Right hindlimb (tissue), 1 donor: ENCODE data around the gene HPS3.

Experiments used
- DNase-seq: peaks from one replicate; pipeline ENCODE4 v3.0.0-alpha.2; 2018

Gene HPS3

DNA sequence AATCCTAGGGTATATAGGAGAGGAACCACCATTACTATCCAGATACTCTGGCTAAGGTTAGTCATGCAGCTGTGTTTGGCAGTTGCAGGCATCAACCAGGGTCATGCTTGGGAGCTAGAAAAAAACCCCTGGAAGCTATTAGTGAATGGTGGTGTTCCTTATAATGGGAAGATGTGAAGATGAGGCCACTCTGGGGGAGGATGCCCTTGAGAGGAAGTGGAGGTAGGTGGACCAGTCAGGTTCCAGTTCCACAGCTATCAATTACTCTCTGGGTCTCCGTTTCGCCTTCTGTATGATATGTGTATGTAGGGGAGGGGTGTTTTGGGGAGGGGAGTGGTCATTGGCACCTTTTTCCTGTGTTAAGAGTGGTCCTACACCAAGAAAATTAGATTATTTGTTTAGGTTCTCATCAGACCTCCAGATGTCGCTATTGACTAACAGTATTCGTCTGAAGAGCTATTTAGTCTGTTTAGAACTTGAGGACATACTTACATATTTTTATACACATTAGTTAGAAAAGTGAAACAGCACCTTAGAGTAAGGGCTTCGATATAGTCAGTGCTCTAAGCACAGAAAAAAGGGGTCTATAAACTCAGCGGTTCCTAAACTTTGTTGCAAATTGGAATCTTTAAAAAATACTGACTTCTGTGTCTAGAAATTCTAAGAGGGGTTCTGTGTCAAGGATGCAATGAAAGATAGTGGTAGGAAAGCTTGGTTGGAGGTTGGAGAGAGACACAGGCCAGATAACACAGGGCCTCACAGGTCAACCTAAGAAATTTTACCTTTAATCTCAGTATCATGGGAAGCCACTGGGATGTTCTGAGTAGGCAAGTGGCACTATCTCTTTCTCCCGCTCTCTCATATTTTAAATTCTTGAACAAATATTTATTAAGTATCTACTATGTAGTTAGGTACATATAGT, 9.1 kb upstream of the HPS3 start:
- no peak for DNase-seq

DNA sequence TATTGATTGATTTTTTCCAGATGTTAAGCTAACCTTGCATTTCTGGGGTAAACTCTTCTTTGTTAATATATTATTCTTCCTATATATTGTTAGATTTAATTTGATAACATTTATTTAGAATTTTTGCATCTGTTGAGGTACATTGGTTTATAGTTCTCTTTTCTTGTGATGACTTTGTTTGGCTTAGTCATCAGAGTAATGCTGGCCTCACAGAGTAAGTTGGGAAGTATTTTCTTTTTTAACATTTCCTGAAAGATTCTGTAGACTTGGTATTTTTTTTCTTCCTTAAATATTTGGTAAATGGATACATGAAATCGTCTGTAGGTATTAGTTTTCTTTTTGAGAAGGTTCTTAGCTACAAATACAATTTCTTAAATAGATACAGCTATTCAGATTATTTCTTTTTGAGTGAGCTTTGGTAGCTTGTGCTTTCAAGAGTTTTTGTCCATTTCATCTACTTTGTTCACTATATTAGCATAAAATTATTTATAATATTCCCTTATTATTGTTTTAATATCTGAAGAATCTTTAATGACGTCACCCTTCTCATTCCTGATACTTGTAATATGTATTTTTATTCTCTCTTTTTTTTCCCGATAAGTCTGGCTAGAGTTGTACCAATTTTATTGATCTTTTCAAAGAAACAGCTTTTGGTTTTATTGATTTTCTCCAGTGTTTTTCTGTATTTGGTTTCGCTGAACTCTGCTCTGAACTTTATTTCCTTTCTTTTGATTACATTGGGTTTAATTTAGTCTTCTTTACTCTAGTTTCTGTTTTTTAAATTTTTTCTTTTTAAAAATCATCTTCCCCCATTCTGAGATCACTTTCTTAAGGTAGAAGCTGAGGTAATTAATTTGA, 6.5 kb upstream of the HPS3 start:
- DNase-seq = no peak

DNA sequence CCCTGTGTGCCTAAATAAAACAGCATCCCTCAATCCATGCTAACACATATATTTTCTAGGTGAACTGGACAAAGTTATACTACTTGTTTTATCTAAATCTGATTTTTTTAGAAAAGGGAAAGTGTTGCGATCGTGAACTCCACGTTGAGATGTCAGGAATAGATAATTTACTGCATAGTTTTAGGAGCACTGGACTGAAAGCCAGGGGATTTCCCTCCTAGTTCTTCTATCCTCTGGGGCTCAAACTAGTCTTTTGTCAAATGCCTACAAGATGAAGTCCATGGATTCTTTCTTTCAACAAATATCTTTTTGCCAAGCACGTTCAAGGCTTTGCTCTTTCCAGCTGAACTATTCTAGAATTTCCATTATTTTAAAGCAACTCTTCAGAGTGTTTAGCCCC, 617 bp upstream of the HPS3 start:
- DNase-seq = no peak

DNA sequence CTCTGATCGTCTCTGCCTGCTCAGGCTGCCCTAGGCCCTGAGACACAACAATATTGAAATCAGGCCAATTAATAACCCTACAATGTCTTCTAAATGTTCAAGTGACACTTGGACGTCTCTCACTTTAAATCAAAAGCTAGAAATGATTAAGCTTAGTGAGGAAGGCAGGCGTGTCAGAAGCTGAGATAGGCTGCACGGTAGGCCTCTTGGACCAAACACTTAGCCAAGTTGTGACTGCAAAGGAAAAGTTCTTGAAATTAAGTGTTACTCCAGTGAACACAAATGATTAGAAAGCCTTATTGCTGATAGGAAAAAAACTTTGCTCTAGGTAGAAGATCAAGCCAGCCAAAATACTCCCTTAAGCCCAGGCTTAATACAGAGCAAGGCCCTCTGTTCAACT, 2.2 kb downstream of the HPS3 start:
- no peak for DNase-seq

DNA sequence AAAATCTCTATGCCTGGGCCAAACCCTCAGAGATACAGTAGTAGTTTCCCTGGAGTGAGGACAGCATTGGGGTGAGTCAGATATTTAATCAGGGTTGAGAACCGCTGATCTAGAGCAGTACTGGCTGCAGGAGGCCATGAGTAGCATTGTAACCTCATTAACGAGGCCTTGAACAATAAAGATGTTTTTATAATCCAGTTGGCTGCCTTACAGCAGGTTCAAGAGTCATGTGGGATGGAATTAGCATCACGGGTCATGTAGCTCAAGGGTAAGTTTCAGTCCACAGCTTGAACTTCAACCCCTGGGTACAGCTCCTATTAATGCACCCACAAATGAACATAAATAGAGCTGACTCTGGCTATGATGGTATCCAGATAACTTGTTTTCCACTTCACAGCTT, 5.1 kb downstream of the HPS3 start:
- DNase-seq = no peak

GRCh38 chr3:149142682-149143081, 13.2 kb downstream of the HPS3 start:
- no peak for DNase-seq

DNA sequence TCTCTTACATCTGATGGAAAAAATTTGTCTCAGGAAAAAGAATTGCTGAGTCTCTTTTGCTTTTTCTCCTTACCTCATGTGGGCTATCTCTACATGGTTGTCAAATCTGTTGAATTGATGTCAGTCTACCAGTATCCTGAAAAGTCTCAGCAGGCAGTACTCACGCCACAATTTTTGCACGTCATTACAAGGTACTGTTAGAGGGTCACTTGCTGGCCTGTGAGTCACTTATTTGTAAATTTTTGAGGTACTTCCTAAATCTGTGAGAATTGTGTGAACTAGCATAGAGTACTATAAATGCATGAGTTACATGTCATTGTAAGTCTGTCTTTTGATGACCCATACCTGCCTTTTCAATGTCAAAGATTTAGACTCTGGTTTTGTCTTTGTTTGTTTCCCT, 15.9 kb downstream of the HPS3 start:
- no peak for DNase-seq

DNA sequence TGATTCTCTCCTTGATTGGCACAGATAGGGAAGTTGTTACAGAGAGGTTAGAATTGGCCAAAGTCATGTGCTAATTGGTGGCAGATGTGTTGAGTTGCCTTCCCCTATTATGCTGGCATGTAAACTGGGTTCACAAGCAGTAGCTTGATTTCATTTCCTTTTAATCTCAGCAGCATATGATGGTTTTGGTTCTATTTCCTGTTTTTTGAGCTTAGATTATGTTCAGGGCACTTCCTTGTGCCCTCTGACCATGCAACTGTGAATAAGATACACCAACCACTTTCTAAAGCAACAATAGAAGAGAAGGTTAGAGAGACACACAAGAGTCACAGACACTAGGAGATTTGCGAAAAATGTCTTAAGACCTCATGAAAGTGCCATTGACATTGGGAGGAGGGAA, 16.5 kb downstream of the HPS3 start:
- DNase-seq = no peak

DNA sequence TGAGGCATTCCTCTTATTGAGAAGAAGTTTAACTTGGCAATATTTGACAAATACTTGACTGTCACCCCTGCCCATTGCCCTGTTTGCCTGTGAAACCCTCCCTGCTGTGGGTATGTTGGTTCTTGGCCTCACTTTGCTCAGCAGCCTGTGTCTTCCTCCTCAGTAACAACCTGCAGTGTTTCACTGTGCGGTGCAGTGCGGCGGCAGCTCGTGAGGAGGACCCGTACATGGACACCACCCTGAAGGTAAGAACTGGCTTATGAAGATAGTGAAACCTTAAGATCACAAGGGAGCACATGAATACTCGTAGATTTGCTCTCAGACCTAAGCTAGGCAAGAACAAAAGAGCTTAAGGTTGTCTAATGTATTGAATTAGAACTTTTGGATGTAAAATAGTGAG, 21.0 kb downstream of the HPS3 start:
- DNase-seq = no peak

DNA sequence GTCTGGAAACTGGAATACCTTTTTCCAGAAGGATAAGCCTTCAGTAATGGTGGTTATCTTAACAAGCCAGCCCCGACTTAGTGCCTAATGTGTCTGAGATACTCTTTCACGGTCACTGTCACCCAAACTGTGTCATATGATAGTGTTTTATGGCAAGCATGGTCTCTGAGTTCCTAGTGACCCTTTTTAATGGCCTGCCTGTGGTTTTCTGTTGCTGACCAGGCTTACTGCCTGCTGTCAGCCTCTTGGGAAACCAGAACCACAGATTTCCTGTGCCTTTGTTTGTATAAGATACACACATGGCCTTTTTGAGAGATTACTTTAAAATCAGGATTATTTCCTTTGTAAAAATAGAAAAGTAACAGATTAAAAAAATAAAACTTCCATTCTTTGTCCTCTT, 22.4 kb downstream of the HPS3 start:
- DNase-seq = no peak

DNA sequence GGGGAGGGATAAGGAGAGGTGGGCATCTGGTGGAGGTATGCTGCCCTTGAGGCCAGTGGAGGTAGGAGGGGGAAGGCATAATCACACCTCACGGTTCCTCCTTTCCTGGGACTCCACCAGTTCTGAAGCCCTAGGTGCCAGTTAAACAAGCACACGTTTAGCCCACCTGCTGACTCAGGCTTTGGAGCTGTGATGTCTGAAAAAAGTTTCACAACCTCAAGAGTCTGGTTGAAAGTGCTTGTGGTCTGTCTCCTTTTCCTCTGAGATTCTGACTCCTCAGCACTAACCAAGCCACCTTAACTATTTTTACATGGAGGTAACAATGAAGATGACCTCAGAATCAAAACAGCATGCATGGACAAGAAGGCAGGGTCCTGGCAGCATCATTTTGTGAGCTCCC, 23.0 kb downstream of the HPS3 start:
- DNase-seq = no peak

- no peak for DNase-seq
Observed at GRCh38 chr3:149153402-149153801, 24.0 kb downstream of the HPS3 start.

DNA sequence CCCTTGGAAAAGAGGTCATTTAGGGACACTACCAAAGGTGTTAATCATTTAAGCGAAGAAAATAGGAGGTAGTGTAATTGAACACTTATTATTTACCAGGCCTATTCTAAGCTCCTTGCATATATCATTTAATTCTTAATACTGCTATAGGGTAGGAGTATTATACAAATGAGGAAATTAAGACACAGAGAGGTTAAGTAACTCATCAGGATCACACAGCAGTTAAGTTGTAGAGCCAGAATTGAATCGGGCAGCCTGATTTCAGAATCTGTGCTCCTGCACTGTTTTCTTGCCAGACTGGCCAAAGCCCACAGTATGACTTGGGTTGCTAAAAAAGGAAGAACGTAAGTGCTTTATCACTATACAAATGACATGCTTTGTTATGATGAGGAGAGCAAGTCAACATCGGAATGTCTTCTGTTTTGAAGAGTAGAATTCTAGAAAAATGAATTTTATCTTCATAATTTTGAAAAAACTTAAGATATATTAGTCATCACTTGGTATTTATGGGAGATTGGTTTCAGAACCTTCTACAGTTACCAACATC, 31.4 kb downstream of the HPS3 start:
- no peak for DNase-seq

DNA sequence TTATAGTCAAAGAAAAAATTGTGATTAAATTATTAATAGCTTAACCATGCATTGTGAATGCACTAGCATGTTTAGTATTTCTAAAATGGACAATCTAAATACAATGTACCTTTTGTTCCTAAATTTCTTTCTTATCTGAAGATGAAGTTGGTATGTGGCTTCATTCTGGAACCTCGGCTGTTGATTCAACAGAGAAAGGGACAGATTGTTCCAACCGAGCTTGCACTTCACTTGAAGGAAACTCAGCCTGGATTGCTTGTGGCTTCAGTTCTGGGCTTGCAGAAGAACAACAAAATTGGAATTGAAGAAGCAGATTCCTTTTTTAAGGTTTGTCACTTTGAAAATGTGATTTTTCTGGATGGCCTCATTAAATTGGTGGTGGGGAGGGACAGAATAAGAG, 32.6 kb downstream of the HPS3 start:
- DNase-seq = no peak

DNA sequence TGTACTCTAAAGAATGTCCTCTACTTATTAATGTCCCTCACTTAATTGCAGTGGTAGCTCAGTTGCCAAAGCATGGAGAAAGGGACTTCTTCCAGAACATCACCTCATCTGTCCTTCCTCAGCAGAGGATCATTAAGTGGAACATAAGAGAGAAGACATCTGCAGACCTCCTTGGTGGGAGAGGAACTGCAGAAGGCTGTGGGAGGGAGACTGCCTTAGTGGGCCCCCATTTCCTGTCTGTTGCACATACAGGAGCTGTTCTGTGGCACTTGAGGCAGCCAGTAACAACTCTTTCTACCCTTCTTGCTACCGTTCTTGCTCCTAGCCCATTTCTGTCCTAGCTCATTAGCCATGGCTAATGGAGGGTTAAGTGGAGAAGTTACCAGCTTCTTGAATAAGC, 33.6 kb downstream of the HPS3 start:
- no peak for DNase-seq

DNA sequence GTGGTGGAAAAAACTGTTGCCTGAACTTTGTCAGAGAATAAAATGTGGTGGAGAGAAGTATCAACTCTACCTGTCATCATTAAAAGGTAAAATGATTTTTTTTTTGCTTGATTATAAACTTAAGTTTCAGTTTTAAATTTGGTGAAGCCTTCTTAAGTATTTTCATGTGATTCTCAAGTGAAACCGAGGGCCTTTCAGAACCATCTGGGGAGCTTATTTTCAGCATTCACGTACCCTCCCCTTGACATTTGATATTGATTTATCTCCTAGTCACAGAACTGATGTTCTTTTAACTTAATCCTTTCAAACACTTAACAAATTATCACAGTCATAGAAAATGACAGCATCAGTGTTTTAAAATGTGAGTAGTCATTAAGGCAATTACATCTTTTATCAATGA, 38.5 kb downstream of the HPS3 start:
- DNase-seq = no peak

GRCh38 chr3:149170672-149171071, 41.2 kb downstream of the HPS3 start:
- no peak for DNase-seq

GRCh38 chr3:149174901-149175300, 45.5 kb downstream of the HPS3 start:
- DNase-seq = no peak

GRCh38 chr3:149177122-149177521, 47.7 kb downstream of the HPS3 start:
- DNase-seq = no peak

- DNase-seq = no peak
Observed at GRCh38 chr3:149179220-149179619, 49.8 kb downstream of the HPS3 start.

GRCh38 chr3:149180057-149180573, 50.7 kb downstream of the HPS3 start:
- DNase-seq = peak; percentile 43

DNA sequence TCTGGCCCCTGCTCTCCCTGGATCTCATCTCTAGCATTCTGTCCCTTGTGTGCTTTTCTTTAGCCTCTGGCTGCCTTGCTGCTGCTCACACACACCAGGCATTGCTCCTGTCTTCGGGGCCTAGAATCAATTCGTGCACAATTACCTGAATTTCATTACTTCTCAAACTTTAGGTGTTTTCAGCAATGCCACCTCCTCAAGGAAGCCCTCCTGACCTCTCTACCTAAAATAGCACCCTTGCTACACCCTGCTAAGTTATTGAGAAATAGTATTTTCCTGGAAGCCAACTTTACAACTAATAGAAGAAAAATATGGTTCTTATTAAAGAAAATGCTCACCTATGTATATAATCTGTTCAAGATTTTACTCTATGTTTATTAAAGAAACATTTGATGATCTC, 51.7 kb downstream of the HPS3 start:
- DNase-seq = no peak

DNA sequence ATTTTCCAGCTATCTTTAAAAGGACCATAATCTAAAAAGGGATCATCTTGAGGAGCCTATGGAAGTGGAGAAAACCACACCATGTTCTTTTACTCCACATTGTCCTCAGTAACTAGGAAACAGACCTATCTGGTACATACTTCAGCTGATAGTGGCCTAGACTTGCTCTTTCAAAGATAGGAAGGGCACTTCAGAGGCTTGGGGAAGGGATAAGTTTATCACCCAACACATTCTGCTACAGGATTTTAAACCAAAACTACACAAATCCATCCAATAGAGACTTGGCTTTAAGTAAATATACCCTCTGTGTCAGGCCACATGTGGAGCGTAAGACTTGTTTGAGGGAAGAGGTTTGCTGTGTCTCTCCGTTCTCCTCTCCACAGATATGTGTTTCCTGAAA, 56.8 kb downstream of the HPS3 start:
- no peak for DNase-seq

DNA sequence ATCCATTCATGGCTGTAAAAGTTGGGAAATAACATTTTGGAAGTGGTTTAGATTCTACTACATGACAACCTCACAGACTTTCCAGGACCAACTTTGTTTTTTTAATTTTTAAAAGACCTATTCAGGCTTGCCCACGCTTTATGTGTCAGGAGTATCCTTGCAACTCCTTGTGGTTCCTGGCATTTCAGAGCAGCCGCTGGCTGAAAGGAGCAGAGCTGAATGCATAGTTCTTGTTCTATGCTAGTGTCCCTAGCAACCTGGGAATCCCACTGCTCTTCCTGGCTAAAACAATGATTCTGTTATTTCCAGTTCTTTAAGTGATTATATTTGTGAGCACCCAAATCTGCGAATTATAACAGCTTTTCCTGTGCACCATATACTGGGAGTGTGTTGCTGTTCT, 57.3 kb downstream of the HPS3 start:
- no peak for DNase-seq
